HepG2 (cell line): ENCODE results near the gene TMED5.

ENCODE experiments used
- BORCS8-MEF2B ChIP-seq: sonication (generic); formaldehyde crosslinking; IDR thresholded peaks from 2 replicates; pipeline ENCODE4 v1.8.0; 2022; ENCODE audit warnings: mild to moderate bottlenecking, missing genetic modification reagents
- CC2D1A ChIP-seq: sonication (generic); formaldehyde crosslinking; IDR thresholded peaks from 2 replicates; pipeline ENCODE4 v1.8.1; 2023; ENCODE audit warnings: mild to moderate bottlenecking, missing genetic modification reagents
- CHD2 ChIP-seq: IDR thresholded peaks from 2 replicates; pipeline ENCODE4 v1.6.1; 2011; ENCODE audit warnings: low read depth, low read length, improper control_type of control experiment
- GTF2F1 ChIP-seq: fragments of 150-350 bp; IDR thresholded peaks from 2 replicates; pipeline ENCODE4 v1.6.1; 2014; ENCODE audit warnings: low read length
- RAD21 ChIP-seq: fragments of 450-650 bp; formaldehyde crosslinking; IDR thresholded peaks from 2 replicates; pipeline ENCODE4 v1.5.0; 2020; ENCODE audit warnings: mild to moderate bottlenecking
- ZSCAN29 ChIP-seq: sonication (generic); formaldehyde crosslinking; conservative IDR thresholded peaks from 2 replicates; pipeline ENCODE4 v1.4.0; 2020; ENCODE audit warnings: mild to moderate bottlenecking, missing genetic modification reagents

DNA sequence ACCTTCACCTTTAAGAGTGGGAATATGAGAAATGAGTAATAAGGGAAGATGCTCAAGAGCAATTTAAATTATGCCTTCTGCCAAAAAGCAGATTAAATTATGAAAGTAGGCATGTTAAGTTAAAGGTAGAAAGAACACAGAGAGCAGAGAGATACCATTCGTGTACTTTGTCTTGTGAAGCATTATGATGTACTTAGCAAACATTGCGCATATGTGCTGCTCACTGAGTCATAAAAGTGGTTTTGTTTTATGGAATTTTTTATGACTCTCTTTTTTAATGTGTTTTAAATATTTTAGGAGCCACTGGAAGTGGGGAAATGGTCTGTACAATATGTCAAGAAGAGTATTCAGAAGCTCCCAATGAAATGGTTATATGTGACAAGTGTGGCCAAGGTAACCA is 65.8 kb downstream of the TMED5 start:
- TF ChIP-seq BORCS8-MEF2B, result no peak
- TF ChIP-seq CHD2, result no peak
- TF ChIP-seq ZSCAN29, result no peak
- no peak for TF ChIP-seq CC2D1A
- no peak for TF ChIP-seq RAD21 (CRISPR knock-in tag)
- no peak for TF ChIP-seq GTF2F1
